HepG2 (cell line): ENCODE results near the gene ZFP92. TPM values are rescaled to one million over a fixed set of nuclear protein-coding genes. Genes with fewer than 3 reads are reported as not detected.

Experiments used
- HDAC2 ChIP-seq: sonication (generic); formaldehyde crosslinking; IDR thresholded peaks from 2 replicates; pipeline ENCODE4 v1.4.0; 2020; ENCODE audit warnings: missing genetic modification reagents
- KDM1A ChIP-seq: IDR thresholded peaks from 2 replicates; pipeline ENCODE4 v1.6.1; 2016; ENCODE audit warnings: missing compliant biosample characterization
- PRMT3 ChIP-seq: sonication (generic); formaldehyde crosslinking; IDR thresholded peaks from 2 replicates; pipeline ENCODE4 v1.8.1; 2022; ENCODE audit warnings: low read depth, mild to moderate bottlenecking, moderate library complexity, missing genetic modification reagents, borderline replicate concordance
- ZNF383 ChIP-seq: sonication (generic); formaldehyde crosslinking; IDR thresholded peaks from 2 replicates; pipeline ENCODE4 v1.4.0; 2020; ENCODE audit warnings: missing genetic modification reagents, mild to moderate bottlenecking, borderline replicate concordance
- polyA plus RNA-seq, 8 experiments: library from polyadenylated mRNA; depleted of rRNA in 3 of 8; stranded (reverse) in 7 of 8; unstranded in 1 of 8; fragments of >200 nt; fragmentation: Illumina TruSeq in 4 of 8; extraction: Trizol in 4 of 8; gene quantifications; 2 replicates each; pipeline versions ENCODE4 v1.2.1 to v1.2.3, GENCODE V29; 2011 to 2016; ENCODE audit warnings: low read depth in 4 of 8, missing spikeins in 1 of 8, mixed read lengths in 1 of 8; ENCODE audit not compliant: insufficient read depth in 1 of 8
- total RNA-seq, 5 experiments: library from RNA; depleted of rRNA; stranded (reverse); fragments of >200 nt; fragmentation: Illumina TruSeq; extraction: Trizol; gene quantifications; 2 replicates each; pipeline ENCODE4 v1.2.3, GENCODE V29; 2016; ENCODE audit warnings: low read depth in 1 of 5
- TF ChIP-seq, protein P1 (sequence below): sonication (generic); formaldehyde crosslinking; IDR thresholded peaks from 2 replicates; pipeline ENCODE4 v1.4.0; 2020; ENCODE audit warnings: low read depth, mild to moderate bottlenecking, missing genetic modification reagents
- TF ChIP-seq, protein P2 (sequence below): sonication (generic); formaldehyde crosslinking; conservative IDR thresholded peaks from 2 replicates; pipeline ENCODE4 v1.8.0; 2022; ENCODE audit warnings: low read depth, missing genetic modification reagents
- TF ChIP-seq, protein P3 (sequence below): IDR thresholded peaks from 2 replicates; pipeline ENCODE4 v1.6.1; 2018; ENCODE audit warnings: missing genetic modification reagents
- TF ChIP-seq, protein P4 (sequence below): IDR thresholded peaks from 2 replicates; pipeline ENCODE4 v1.6.1; 2016; ENCODE audit warnings: mild to moderate bottlenecking, missing biosample characterization, missing genetic modification reagents
- TF ChIP-seq, protein P5 (sequence below): sonication (generic); formaldehyde crosslinking; IDR thresholded peaks from 2 replicates; pipeline ENCODE4 v1.4.0; 2020; ENCODE audit warnings: missing genetic modification reagents
- TF ChIP-seq, protein P6 (sequence below): sonication (generic); formaldehyde crosslinking; IDR thresholded peaks from 2 replicates; pipeline ENCODE4 v1.4.0; 2020; ENCODE audit warnings: mild to moderate bottlenecking, missing genetic modification reagents, borderline replicate concordance

ZFP92 gene
- total and polyA plus RNA-seq, 2 of the 13 experiments (the other 11 are each of a cell fraction or from before 2014, with no cell fraction given), result 0.02 TPM; not detected in 1

DNA sequence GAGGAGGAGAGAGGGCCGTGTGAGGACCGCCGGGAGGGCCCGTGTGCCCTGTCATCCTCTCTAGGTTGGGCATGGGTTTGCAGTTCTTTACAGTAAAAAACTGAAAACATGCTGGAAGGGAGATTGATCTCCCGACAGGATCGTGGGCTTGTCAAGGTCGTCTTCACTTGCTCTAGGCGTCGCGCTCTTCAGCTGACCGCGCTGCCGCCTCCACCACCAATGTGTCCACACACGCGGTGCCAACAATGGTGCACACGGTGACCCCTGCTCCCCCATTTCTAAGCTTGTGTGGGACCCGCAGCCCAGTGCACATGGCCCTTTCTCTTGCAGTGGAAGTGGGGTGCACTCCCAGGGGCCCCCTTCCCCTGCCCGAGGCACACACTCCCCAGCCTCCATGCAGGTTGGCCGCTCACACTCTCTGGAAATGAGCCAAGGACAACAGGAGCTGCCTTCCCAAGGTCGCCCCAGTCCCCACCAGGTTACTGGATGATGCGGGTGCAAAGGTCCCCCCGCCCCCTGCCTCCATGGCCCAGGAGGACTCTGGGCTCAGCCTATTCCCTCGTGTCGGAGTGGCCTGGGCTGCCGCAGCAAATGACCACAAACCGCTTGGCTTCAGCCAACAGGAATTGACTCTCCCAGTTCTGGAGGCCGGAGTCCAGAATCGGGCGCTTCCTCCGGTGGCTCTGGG lies 1.7 kb upstream of the ZFP92 start (continued):
- TF ChIP-seq, protein P1, sequence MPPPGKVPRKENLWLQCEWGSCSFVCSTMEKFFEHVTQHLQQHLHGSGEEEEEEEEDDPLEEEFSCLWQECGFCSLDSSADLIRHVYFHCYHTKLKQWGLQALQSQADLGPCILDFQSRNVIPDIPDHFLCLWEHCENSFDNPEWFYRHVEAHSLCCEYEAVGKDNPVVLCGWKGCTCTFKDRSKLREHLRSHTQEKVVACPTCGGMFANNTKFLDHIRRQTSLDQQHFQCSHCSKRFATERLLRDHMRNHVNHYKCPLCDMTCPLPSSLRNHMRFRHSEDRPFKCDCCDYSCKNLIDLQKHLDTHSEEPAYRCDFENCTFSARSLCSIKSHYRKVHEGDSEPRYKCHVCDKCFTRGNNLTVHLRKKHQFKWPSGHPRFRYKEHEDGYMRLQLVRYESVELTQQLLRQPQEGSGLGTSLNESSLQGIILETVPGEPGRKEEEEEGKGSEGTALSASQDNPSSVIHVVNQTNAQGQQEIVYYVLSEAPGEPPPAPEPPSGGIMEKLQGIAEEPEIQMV, result no peak
- TF ChIP-seq, protein P2, sequence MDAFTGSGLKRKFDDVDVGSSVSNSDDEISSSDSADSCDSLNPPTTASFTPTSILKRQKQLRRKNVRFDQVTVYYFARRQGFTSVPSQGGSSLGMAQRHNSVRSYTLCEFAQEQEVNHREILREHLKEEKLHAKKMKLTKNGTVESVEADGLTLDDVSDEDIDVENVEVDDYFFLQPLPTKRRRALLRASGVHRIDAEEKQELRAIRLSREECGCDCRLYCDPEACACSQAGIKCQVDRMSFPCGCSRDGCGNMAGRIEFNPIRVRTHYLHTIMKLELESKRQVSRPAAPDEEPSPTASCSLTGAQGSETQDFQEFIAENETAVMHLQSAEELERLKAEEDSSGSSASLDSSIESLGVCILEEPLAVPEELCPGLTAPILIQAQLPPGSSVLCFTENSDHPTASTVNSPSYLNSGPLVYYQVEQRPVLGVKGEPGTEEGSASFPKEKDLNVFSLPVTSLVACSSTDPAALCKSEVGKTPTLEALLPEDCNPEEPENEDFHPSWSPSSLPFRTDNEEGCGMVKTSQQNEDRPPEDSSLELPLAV (CRISPR knock-in tag), result no peak
- 0 out of 2 replicates have a peak, but pooled peaks have one; percentile 19 for TF ChIP-seq KDM1A (CRISPR knock-in tag)
- no peak for TF ChIP-seq HDAC2 (CRISPR knock-in tag)
- TF ChIP-seq, protein P3, sequence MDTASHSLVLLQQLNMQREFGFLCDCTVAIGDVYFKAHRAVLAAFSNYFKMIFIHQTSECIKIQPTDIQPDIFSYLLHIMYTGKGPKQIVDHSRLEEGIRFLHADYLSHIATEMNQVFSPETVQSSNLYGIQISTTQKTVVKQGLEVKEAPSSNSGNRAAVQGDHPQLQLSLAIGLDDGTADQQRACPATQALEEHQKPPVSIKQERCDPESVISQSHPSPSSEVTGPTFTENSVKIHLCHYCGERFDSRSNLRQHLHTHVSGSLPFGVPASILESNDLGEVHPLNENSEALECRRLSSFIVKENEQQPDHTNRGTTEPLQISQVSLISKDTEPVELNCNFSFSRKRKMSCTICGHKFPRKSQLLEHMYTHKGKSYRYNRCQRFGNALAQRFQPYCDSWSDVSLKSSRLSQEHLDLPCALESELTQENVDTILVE (CRISPR knock-in tag), result no peak
- no peak for TF ChIP-seq ZNF383 (CRISPR knock-in tag)
- TF ChIP-seq, protein P4, sequence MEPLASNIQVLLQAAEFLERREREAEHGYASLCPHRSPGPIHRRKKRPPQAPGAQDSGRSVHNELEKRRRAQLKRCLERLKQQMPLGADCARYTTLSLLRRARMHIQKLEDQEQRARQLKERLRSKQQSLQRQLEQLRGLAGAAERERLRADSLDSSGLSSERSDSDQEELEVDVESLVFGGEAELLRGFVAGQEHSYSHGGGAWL (CRISPR knock-in tag), result no peak
- TF ChIP-seq, protein P5, sequence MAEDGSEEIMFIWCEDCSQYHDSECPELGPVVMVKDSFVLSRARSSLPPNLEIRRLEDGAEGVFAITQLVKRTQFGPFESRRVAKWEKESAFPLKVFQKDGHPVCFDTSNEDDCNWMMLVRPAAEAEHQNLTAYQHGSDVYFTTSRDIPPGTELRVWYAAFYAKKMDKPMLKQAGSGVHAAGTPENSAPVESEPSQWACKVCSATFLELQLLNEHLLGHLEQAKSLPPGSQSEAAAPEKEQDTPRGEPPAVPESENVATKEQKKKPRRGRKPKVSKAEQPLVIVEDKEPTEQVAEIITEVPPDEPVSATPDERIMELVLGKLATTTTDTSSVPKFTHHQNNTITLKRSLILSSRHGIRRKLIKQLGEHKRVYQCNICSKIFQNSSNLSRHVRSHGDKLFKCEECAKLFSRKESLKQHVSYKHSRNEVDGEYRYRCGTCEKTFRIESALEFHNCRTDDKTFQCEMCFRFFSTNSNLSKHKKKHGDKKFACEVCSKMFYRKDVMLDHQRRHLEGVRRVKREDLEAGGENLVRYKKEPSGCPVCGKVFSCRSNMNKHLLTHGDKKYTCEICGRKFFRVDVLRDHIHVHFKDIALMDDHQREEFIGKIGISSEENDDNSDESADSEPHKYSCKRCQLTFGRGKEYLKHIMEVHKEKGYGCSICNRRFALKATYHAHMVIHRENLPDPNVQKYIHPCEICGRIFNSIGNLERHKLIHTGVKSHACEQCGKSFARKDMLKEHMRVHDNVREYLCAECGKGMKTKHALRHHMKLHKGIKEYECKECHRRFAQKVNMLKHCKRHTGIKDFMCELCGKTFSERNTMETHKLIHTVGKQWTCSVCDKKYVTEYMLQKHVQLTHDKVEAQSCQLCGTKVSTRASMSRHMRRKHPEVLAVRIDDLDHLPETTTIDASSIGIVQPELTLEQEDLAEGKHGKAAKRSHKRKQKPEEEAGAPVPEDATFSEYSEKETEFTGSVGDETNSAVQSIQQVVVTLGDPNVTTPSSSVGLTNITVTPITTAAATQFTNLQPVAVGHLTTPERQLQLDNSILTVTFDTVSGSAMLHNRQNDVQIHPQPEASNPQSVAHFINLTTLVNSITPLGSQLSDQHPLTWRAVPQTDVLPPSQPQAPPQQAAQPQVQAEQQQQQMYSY (CRISPR knock-in tag), result no peak
- TF ChIP-seq, protein P6, sequence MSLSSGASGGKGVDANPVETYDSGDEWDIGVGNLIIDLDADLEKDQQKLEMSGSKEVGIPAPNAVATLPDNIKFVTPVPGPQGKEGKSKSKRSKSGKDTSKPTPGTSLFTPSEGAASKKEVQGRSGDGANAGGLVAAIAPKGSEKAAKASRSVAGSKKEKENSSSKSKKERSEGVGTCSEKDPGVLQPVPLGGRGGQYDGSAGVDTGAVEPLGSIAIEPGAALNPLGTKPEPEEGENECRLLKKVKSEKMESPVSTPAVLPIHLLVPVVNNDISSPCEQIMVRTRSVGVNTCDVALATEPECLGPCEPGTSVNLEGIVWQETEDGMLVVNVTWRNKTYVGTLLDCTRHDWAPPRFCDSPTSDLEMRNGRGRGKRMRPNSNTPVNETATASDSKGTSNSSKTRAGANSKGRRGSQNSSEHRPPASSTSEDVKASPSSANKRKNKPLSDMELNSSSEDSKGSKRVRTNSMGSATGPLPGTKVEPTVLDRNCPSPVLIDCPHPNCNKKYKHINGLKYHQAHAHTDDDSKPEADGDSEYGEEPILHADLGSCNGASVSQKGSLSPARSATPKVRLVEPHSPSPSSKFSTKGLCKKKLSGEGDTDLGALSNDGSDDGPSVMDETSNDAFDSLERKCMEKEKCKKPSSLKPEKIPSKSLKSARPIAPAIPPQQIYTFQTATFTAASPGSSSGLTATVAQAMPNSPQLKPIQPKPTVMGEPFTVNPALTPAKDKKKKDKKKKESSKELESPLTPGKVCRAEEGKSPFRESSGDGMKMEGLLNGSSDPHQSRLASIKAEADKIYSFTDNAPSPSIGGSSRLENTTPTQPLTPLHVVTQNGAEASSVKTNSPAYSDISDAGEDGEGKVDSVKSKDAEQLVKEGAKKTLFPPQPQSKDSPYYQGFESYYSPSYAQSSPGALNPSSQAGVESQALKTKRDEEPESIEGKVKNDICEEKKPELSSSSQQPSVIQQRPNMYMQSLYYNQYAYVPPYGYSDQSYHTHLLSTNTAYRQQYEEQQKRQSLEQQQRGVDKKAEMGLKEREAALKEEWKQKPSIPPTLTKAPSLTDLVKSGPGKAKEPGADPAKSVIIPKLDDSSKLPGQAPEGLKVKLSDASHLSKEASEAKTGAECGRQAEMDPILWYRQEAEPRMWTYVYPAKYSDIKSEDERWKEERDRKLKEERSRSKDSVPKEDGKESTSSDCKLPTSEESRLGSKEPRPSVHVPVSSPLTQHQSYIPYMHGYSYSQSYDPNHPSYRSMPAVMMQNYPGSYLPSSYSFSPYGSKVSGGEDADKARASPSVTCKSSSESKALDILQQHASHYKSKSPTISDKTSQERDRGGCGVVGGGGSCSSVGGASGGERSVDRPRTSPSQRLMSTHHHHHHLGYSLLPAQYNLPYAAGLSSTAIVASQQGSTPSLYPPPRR (CRISPR knock-in tag), result peak; percentile 56; the same call in 1 of the 2 replicates
- TF ChIP-seq PRMT3 (CRISPR knock-in tag), result no peak
